Upper lobe of right lung (tissue), 1 donor: ENCODE measurements around the gene PDZD11. TPM values are rescaled to one million over a fixed set of nuclear protein-coding genes. Genes with fewer than 3 reads are reported as not detected.
"Not testable (repeated sequence)": the region's sequence is repeated elsewhere in the genome, so short reads cannot be mapped to it uniquely, and the experiment has no call there.

Experiments used
- ATAC-seq: fragments of 200-7000 bp; cut with Tn5 transposase; one replicate; pipeline ENCODE4 v1.9.1; 2020; ENCODE audit warnings: mild to moderate bottlenecking, moderate library complexity
- DNase-seq: peaks from one replicate; pipeline ENCODE4 v3.0.0-alpha.2; 2020
- H3K27ac ChIP-seq: fragments of 200-600 bp; one replicate; pipeline ENCODE4 v1.8.0; 2022
- H3K27me3 ChIP-seq: fragments of 200-600 bp; one replicate; pipeline ENCODE4 v1.8.0; 2022; ENCODE audit warnings: mild to moderate bottlenecking
- H3K36me3 ChIP-seq: fragments of 200-600 bp; one replicate; pipeline ENCODE4 v1.8.0; 2022
- H3K4me1 ChIP-seq: fragments of 200-600 bp; one replicate; pipeline ENCODE4 v1.8.0; 2022
- H3K4me3 ChIP-seq: fragments of 200-600 bp; one replicate; pipeline ENCODE4 v1.8.0; 2022; ENCODE audit warnings: mild to moderate bottlenecking
- H3K9me3 ChIP-seq: fragments of 200-600 bp; one replicate; pipeline ENCODE4 v1.8.0; 2022
- CTCF ChIP-seq: fragments of 200-600 bp; IDR thresholded peaks from one replicate; pipeline ENCODE4 v1.8.0; 2022; ENCODE audit warnings: antibody characterized with exemption
- intact Hi-C: fragments of 100-400 bp; cut with DNase I; formaldehyde crosslinking; loops from one replicate; pipeline ENCODE4 v1.11.0; 2022
- total RNA-seq: library from RNA; stranded (reverse); fragmentation: NEBNext Ultra II Directional; extraction: Animal tissue kit (Norgen Biotek cat#: 25700); gene quantifications from one replicate; pipeline ENCODE4 v1.2.1, GENCODE V29; 2021
- donor health status: DM: no; HTN: yes; CAD: no; lungs with severe emphysema.

The PDZD11 gene
- total RNA-seq, 1 donor from 2014 or later: 23.6 TPM

- ATAC-seq (no peak), DNase-seq (no peak)
- Histone ChIP-seq H3K4me1 (peaks cover 6% of the 10 kb centered on the region), H3K27ac (no peak overlapping the region), H3K27me3 (no peaks in the 10 kb centered on the region), H3K4me3 (no peak overlapping the region), H3K9me3 (no peaks in the 10 kb centered on the region), H3K36me3 (no peaks in the 10 kb centered on the region)
- intact Hi-C loops: no loop called here
- TF ChIP-seq CTCF: no peak
Measured at GRCh38 chrX:70292788-70293187, 3.1 kb upstream of the PDZD11 start.

- intact Hi-C loops: no loop called here
- ATAC-seq: no peak
- DNase-seq: no peak
Measured at GRCh38 chrX:70289168-70289792, 447 bp downstream of the PDZD11 start.

GRCh38 chrX:70281951-70282350 is 7.8 kb downstream of the PDZD11 start, which contains the start of gene RAB41:
TSS of gene RAB41 (plus strand) at chrX:70282172. CDS start at chrX:70282218, 46 bp downstream.
- TF ChIP-seq CTCF: no peak
- Histone ChIP-seq H3K4me1 (no peaks in the 10 kb centered on the region), H3K27ac (no peak within 1 kb of the TSS), H3K27me3 (no peaks in the 10 kb centered on the region), H3K9me3 (no peaks in the 10 kb centered on the region), H3K4me3 (no peak within 1 kb of the TSS), H3K36me3 (no peaks in the 10 kb centered on the region)
- DNase-seq (no peak), ATAC-seq (no peak)
- intact Hi-C loops: no loop called here

More at GRCh38 chrX:70289168-70289792, 447 bp downstream of the PDZD11 start:
- Histone ChIP-seq H3K27ac (peak overlapping the region; percentile 47), H3K4me1 (peaks cover 6% of the 10 kb centered on the region), H3K27me3 (no peaks in the 10 kb centered on the region), H3K36me3 (no peaks in the 10 kb centered on the region), H3K4me3 (peak overlapping the region; percentile 63), H3K9me3 (no peaks in the 10 kb centered on the region)
- TF ChIP-seq CTCF: no peak

- no peak for TF ChIP-seq CTCF
- H3K9me3 ChIP-seq: no peaks in the 10 kb centered on the region
- intact Hi-C loops: no loop called here
- DNase-seq (no peak), ATAC-seq (no peak)
- no peaks in the 10 kb centered on the region for H3K36me3 ChIP-seq
- H3K27ac ChIP-seq: no peak overlapping the region
- H3K4me1 ChIP-seq: no peaks in the 10 kb centered on the region
- no peak overlapping the region for H3K4me3 ChIP-seq
- H3K27me3 ChIP-seq: no peaks in the 10 kb centered on the region
Measured at GRCh38 chrX:70280573-70280972, 9.2 kb downstream of the PDZD11 start.

- ATAC-seq: no peak
Measured at GRCh38 chrX:70279081-70279480, 10.6 kb downstream of the PDZD11 start.

GRCh38 chrX:70274029-70274428 is 15.7 kb downstream of the PDZD11 start:
- H3K36me3 ChIP-seq, H3K27ac ChIP-seq, H3K4me3 ChIP-seq, H3K4me1 ChIP-seq, intact Hi-C loops, H3K27me3 ChIP-seq, DNase-seq, ATAC-seq, H3K9me3 ChIP-seq: not testable (repeated sequence)

More at GRCh38 chrX:70279081-70279480, 10.6 kb downstream of the PDZD11 start:
- no peak for DNase-seq
- no peak for TF ChIP-seq CTCF
- Histone ChIP-seq H3K4me1 (no peaks in the 10 kb centered on the region), H3K36me3 (no peaks in the 10 kb centered on the region), H3K27me3 (no peaks in the 10 kb centered on the region), H3K4me3 (no peak overlapping the region), H3K27ac (no peak overlapping the region), H3K9me3 (no peaks in the 10 kb centered on the region)
- intact Hi-C loops: no loop called here
